ENCODE measurements around the gene CBLN3.

Gene CBLN3

GRCh38 chr14:24378981-24379906 is 50.2 kb downstream of the CBLN3 start:
- DNase-seq, result no peak

- no peak for DNase-seq
Observed at GRCh38 chr14:24378327-24378726, 51.1 kb downstream of the CBLN3 start.

- no peak for DNase-seq
Observed at GRCh38 chr14:24377657-24378056, 51.8 kb downstream of the CBLN3 start.

GRCh38 chr14:24377126-24377525 is 52.3 kb downstream of the CBLN3 start:
- no peak for DNase-seq
